ENCODE measurements around the gene APOL6.
"Not testable (repeated sequence)": the region's sequence is repeated elsewhere in the genome, so short reads cannot be mapped to it uniquely, and the experiment has no call there.

Gene APOL6

DNA sequence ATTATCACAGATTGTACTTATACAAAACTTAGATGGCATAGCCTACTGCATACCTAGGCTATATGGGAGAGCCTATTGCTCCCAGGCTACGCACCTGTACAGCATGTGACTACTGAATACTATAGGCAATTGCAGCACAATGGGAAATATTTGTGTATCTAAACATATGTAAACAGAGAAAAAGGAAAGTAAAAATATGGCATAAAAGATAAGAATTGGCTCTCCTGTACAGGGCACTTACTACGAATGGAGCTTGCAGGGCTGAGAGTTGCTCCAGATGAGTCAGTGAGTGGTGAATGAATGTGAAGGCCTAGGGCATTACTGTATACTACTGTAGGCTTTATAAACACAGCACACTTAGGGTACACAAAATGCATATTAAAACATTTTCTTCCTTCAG, 13.2 kb downstream of the APOL6 start:
- in situ Hi-C loops (cut with MboI; ENCODE audit: low pct_unique_long_range_greater_than_20kb, low sequenced_read_pairs, unreplicated experiment): no loop called here
- TF ChIP-seq, protein P1, sequence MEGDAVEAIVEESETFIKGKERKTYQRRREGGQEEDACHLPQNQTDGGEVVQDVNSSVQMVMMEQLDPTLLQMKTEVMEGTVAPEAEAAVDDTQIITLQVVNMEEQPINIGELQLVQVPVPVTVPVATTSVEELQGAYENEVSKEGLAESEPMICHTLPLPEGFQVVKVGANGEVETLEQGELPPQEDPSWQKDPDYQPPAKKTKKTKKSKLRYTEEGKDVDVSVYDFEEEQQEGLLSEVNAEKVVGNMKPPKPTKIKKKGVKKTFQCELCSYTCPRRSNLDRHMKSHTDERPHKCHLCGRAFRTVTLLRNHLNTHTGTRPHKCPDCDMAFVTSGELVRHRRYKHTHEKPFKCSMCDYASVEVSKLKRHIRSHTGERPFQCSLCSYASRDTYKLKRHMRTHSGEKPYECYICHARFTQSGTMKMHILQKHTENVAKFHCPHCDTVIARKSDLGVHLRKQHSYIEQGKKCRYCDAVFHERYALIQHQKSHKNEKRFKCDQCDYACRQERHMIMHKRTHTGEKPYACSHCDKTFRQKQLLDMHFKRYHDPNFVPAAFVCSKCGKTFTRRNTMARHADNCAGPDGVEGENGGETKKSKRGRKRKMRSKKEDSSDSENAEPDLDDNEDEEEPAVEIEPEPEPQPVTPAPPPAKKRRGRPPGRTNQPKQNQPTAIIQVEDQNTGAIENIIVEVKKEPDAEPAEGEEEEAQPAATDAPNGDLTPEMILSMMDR (IDR thresholded peaks at IDR 0.05; ENCODE audit: extremely low read depth, insufficient read depth, missing control alignments): no peak
- no peak for DNase-seq (ENCODE audit: low spot score)

DNA sequence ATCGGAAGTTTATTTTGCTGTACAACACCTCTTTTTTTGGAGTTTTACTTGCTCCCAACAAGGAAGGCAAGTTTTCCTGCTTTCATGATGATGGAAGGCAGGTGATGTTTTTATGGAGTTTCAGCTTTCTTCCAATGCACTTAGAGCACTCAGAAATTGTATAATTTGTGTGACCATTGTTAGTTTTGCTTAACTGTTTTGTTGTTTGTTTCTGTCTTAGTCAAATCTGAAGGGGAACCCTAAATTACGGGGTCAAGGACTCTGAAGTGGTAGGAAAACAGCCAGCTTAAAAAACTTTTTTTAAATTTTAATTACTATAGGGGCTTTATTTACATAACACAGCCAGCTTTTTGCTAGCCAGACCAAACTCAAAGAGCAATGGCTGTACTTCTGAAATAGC, 14.7 kb downstream of the APOL6 start:
- no peak for DNase-seq (ENCODE audit: low spot score)
- in situ Hi-C loops (cut with MboI; ENCODE audit: low pct_unique_long_range_greater_than_20kb, low sequenced_read_pairs, unreplicated experiment): no loop called here
- TF ChIP-seq, protein P1 (IDR thresholded peaks at IDR 0.05; ENCODE audit: extremely low read depth, insufficient read depth, missing control alignments): no peak

DNA sequence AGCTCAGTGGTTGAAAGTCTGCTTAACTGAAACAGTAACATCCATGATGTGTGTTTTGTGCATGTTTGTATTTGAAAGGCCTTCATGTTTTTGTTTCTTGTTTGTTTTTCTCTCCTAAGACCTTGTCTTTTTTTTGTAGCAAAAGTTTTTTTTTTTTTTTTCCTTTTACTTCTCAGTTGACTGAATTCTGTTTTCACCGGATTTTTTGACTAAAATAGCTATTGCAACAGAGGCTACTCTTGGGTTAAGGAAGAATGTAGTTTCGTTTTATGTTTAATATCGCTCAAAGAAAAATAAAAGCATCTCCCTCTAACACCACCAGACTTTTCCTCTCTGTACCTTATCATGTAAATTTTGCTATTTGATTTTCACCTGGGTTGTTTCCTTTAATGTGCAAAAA, 15.1 kb downstream of the APOL6 start:
- no peak for DNase-seq (ENCODE audit: low spot score)
- in situ Hi-C loops (cut with MboI; ENCODE audit: low pct_unique_long_range_greater_than_20kb, low sequenced_read_pairs, unreplicated experiment): no loop called here
- TF ChIP-seq, protein P1 (IDR thresholded peaks at IDR 0.05; ENCODE audit: extremely low read depth, insufficient read depth, missing control alignments): no peak

DNA sequence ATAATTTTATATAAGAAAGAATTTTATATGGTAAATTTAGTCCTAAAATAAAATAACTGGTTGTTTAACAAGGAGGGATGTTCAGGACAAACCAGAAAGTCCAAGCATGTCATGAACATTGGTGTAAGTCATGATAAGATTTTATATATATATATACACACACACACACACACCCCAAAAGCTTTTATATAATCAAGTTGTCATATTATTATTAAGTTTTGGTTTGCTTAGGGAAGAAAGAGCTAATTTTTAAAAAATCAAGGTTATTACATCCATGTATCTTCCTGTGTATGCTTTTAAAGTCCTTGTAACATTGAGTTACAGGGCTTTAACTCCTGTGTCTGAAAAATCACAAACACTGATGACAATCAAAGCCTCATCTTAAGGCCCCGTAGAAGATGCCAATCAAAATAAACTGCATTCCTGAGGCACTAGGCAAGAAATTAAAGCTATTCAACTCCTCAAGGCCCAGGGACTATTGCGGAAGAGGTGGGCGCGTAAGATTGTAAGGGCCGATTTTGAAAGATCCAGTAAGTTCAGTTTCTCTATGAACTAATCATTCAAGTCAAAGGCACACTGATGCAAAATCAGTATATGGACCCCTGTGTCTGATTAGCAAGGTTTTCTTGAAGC, 16.8 kb downstream of the APOL6 start:
- in situ Hi-C loops (cut with MboI; ENCODE audit: low pct_unique_long_range_greater_than_20kb, low sequenced_read_pairs, unreplicated experiment): no loop called here

DNA sequence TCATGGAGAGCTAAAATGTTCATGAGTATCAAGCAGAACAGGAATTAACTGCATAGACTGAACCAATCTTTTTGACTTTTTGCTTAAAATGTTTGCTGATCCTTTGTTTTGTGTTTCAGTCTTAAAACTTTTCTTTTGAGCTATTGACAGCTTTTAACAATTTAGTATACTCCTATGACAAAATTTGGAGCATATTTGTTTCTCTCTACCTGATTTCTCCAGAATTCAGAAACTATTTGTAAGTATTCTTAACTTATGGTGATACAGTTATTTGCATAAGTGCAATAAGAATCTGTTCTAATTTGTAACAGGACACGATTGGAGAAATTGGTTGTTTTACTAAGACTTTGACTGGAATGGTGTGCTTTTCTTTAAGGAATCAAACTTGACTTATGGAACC, 18.5 kb downstream of the APOL6 start:
- DNase-seq (ENCODE audit: low spot score); in situ Hi-C loops (cut with MboI; ENCODE audit: low pct_unique_long_range_greater_than_20kb, low sequenced_read_pairs, unreplicated experiment): not testable (repeated sequence)

More for the DNA sequence above, 16.8 kb downstream of the APOL6 start:
- DNase-seq (ENCODE audit: low spot score): no peak
- TF ChIP-seq, protein P1 (IDR thresholded peaks at IDR 0.05; ENCODE audit: extremely low read depth, insufficient read depth, missing control alignments): no peak

DNA sequence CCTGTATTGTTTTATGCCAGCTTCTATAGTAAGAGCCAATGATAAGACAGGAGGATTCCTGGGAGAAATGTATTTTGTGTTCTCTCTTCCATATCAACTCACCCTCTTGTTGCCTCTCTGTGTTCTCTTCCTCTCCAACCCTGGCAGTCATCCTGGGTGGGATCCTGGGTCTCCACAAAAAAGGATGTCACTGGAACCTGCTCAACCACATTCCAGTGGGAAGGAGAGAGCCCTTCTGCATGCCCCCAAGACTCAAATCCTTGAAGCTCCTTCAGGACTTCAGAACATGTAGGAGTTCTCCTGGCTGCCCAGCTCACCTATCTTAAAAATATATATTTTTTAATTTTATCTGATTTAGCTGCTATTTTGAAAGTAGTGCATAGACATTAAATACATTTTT, 26.1 kb downstream of the APOL6 start:
- DNase-seq (ENCODE audit: low spot score): no peak
- TF ChIP-seq, protein P1 (IDR thresholded peaks at IDR 0.05; ENCODE audit: extremely low read depth, insufficient read depth, missing control alignments): no peak
- in situ Hi-C loops (cut with MboI; ENCODE audit: low pct_unique_long_range_greater_than_20kb, low sequenced_read_pairs, unreplicated experiment): no loop called here

DNA sequence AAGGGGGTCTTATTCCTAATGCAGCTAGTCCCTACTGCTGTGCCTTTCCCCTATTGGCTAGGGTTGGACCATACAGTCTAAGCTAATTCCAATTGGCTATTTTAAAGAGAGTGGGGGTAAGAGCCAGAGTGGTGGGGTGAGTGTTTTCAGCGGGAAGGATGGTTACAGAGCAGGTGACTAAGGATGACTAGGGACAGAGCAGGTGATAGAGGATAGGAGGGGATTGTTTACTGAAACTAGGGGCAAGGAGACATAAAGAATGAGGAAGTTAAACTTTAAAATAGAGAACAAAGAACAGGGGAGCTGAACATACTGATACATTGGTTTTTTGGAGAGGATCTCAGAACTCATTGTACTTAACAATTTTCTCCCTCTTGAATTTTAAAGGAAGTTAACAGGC, 27.8 kb downstream of the APOL6 start:
- DNase-seq (ENCODE audit: low spot score); in situ Hi-C loops (cut with MboI; ENCODE audit: low pct_unique_long_range_greater_than_20kb, low sequenced_read_pairs, unreplicated experiment): not testable (repeated sequence)

Data from GM13977 (cell line).